Activated CD8-positive, alpha-beta memory T cell treated with anti-CD3 and anti-CD28 coated beads, Interleukin-2, amount 50 U/mL, for 1 hour (primary cell): Measurements from ENCODE around the gene CCDC86.
A peak's percentile ranks its signal among the peaks of the same experiment; 100 is the strongest.
"Not testable (repeated sequence)": the region's sequence is repeated elsewhere in the genome, so short reads cannot be mapped to it uniquely, and the experiment has no call there.

ENCODE experiments used
- DNase-seq: peaks from one replicate; pipeline ENCODE4 v3.0.0-alpha.2; 2020; ENCODE audit errors: extremely low read depth

CCDC86 gene, protein sequence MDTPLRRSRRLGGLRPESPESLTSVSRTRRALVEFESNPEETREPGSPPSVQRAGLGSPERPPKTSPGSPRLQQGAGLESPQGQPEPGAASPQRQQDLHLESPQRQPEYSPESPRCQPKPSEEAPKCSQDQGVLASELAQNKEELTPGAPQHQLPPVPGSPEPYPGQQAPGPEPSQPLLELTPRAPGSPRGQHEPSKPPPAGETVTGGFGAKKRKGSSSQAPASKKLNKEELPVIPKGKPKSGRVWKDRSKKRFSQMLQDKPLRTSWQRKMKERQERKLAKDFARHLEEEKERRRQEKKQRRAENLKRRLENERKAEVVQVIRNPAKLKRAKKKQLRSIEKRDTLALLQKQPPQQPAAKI

GRCh38 chr11:60841797-60842667, at the start of gene CCDC86:
Gene CCDC86 (plus strand): TSS chr11:60842113. CDS start chr11:60842125, 12 bp downstream.
- peak; percentile 95 for DNase-seq

- no peak for DNase-seq
Measured at GRCh38 chr11:60792521-60792920, 49.4 kb upstream of the CCDC86 start.

- no peak for DNase-seq
Measured at GRCh38 chr11:60795291-60795690, 46.6 kb upstream of the CCDC86 start.

DNA sequence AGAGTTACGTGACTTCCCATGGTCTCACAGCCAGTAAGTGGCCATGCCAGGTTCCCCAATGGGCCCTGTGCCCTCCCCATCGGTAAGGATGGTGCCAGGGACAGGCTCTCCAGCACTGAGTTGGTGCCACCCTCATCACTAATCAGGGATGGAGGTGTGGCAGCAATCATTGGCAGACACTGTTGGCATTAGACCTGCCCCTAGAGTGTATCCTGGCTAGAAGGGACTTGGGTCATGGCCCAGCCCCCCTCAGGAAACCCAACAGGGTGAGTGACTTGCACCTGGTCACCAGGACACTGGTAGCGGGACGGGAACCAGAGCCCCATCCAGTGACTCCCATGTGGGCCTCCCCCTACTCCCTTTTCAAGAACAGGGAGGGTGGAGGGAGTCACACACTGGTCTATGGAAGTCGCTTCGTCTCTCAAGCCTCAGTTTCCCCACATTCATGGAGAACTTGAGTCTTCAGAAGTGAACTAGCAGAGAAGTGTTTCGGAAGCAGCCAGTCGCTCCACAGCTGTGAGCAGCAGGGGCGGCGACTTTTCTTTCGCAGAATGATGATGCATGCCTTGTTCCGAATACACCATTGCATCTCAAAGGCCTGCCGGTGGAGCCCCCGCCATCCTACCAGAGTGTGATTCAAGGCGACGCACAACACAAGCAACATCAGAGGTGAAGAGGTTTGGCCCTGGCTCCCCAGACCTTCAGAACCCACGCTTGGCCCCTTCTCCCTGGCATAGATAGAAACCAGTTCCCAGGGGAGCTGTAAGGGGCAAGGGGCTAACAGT, 43.9 kb upstream of the CCDC86 start:
- DNase-seq = no peak

DNA sequence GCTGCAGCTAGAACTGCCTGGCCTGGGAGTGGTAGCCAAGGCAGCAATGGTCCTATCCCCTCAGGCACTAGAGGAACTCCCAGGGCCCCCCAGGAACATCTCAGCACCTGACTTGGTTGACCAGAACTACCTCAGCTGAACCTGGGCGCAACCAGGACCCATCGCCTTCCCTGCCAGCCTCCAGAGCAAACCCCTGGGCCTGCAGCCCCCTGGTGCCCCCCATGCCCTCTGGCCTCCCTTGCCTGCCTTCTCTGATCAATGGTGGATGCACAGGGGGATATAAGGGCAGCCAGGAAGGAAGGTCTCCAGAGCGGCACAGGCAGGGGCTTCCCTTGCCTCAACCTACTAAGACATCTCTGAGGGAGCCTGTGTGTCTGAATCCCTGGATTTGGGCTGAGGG, 43.3 kb upstream of the CCDC86 start:
- DNase-seq = no peak

GRCh38 chr11:60801194-60801593, 40.7 kb upstream of the CCDC86 start:
- no peak for DNase-seq

DNA sequence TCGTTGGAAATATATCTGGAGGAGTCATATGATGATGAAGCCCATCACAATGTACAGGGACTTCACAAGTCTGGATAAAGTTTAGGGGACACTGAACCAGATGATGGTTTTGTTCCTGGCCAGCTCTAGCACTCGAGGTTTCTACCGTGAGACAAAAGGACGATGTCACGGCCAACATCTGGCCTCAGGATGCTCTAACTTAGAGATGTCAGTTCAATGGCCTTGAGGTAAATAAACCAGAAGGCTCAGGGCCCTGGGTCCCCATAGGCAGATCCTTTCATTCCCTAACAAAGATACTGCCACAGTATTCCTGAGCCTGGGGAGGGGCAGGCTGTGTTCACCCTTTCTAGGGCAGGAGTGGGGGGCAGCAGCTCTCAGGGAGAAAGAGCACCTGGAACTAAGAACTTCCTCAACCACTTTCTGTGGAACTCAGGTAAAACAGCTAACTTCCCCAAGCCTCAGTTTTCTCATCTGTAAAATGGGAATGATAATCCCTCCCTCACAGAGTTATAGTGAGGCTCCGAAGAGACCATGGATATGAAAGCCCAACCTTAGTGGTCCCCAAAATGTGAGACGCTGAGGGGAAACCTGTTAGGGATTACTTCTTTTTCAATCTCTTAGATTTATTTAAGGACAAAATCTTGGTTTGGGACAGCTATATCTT, 38.5 kb upstream of the CCDC86 start:
- no peak for DNase-seq

DNA sequence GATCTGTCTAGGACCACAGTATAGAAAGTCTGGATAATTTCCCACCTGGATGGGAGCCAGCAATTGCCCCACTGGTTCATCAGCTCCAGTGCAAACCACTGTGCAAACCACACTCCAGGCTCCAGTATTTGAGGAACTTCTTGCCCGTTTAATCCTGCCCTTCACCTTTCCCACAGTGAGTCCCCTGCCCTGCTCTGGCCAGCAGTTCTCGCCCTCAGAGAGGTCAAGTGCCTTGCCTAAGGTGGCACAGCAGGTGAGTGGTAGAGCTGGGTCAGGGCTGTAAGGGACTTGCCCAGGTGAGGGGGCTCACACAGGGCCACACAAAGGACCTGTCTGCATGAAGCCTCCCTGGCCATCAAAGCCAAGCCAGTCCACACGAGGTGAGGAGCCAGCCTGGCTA, 32.7 kb upstream of the CCDC86 start:
- DNase-seq = no peak

GRCh38 chr11:60809691-60810090, 32.2 kb upstream of the CCDC86 start:
- DNase-seq = no peak

DNA sequence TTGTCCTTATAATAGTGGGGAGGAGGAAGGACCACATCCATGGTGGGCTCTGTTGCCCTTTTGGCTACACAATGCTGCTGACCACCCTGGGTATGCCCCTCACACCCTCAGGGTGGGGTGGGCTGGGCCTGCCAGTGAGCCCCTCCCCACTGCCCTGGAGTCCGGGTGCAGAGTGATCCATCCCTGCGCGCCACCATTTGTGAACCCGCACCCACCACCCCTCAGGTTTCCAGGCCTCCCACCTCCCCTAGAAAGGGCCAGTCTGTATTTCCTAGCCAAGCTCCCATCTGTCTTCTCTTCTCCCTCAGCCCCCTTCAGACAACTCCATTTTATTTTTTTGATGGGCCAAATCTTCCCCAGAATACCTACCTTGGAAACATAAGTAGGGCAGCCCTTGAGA, 31.8 kb upstream of the CCDC86 start:
- no peak for DNase-seq

DNA sequence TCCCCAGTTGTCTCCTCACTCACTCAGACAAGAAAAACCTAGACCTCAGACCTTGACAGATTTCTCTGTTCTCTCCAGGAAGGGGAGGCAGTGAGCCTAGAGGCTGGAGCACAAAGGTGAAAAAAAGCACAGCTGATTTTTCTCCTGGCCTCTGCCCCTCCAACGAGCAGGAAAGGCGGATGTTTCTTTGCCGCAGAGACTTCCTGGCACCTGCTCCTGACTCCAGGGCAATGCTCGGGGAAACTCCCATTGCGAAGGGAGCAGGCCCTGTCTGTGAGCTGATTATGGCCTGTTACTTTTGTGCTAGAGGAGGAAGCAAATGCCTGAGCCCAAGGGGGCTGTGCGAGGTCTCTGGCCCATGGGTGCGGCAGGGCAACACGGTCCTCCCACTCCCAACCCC, 31.3 kb upstream of the CCDC86 start:
- no peak for DNase-seq

DNA sequence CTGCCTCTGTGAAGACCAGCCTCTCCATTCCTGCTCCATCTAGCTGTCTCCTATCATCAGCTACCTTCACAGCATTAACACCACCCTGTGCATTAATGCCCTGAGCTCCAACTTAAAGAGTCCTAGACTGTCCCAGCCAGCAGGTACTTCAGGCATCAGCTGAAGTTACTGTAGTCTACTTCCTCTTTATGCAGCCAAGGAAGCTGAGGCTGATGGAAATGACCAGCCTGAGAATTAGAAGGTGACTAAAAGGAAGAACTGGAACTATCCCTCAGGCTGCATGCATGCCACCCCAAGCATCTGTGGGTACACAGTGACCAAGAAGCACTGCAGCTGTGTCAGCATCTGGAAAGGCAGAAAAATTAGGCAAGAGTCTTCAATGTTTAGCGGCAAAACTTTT, 28.6 kb upstream of the CCDC86 start:
- DNase-seq = no peak

GRCh38 chr11:60814112-60814511, 27.8 kb upstream of the CCDC86 start:
- DNase-seq = no peak

DNA sequence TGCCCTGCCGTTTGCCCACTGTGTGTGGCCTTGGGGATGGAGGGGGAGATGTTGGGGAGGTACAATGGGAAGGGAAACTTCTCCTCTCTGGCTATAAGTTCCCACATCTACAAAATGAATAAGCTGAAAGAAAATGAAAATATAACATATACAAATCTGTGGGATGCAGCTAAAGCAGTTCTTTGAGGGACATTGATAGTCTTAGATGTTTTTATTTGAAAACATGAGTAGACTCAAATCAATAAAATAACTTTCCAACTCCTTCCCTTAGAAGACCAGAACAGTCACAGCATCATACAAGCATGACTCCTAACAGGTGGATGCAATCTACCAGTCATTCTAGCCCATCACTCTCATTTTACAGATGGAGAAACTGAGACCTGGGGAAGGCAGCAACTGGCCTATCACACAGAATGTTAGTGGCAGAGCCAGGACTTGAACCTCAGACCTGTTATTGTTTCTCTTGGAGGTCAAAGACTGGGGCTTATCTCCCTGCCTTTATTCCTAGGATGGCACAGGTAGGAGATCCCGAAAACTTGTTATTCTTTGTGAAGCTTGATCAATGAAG, 25.2 kb upstream of the CCDC86 start:
- DNase-seq = no peak

- no peak for DNase-seq
Measured at GRCh38 chr11:60818057-60818456, 23.9 kb upstream of the CCDC86 start.

DNA sequence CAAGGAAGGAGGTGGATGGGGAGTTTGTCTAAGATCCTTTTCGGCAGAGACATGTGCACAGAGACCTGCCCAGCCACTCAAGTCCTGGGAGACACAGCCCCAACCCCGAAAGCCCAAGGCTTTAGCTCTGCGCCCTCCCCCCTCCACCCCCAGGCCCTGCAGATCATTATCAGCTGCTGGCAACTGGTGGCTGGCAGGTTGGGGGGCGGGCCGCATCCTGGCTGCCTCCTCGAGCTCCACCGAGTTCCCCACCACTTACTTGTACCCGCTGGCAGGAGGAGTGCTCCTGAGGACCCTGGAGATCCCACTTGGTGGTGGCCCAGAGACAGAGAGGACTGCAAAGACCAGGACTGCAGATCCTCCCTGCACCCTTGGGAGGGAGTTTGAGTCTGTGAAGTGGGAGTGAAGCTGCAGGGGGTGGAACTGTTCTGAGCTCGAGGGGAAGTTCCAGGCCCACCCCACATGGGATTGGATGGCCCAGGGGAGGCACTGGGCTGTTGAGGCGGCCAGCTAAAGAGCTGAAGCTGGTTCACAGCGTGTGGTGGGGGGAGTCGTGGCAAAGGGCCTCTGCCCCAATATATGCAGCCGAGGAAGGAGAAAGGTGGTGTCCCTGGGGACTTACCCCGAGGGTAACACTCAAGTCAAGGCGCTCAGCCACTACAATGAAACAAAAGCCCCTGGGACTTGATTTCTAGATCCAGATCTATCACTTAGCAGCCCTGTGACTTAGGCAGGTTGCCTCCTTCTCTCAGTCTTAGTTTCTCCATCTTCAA, 19.9 kb upstream of the CCDC86 start:
- no peak for DNase-seq

DNA sequence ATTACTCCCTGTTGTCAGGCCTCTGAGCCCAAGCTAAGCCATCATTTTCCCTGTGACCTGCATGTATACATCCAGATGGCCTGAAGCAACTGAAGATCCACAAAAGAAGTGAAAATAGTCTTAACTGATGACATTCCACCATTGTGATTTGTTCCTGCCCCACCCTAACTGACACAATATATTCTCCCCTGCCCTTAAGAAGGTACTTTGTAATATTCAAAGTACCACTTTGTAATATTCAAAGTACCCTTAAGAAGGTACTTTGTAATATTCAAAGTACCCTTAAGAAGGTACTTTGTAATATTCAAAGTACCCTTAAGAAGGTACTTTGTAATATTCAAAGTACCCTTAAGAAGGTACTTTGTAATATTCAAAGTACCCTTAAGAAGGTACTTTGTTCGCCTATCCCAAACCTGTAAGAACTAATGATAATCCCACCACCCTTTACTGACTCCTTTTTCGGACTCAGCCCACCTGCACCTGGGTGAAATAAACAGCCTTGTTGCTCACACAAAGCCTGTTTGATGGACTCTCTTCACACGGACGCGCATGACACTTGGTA, 18.1 kb upstream of the CCDC86 start:
- not testable (repeated sequence) for DNase-seq

DNA sequence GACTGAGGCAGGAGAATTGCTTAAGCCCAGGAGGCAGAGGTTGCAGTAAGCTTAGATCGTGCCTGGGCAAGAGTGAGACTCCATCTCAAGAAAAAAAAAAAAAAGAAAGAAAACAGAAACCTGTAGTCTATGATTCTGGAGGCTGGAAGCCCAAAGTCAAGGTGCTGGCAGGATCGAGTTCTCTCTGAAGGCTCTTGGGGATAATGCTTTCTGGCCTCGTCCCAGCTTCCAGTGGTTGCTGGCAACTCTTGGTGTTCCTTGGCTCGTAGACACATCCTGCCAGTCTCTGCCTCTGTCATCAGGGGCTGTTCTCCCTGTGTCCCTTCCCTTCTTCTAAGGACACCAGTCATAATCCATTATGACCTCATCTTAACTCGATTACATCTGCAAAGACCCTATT, 16.8 kb upstream of the CCDC86 start:
- no peak for DNase-seq

DNA sequence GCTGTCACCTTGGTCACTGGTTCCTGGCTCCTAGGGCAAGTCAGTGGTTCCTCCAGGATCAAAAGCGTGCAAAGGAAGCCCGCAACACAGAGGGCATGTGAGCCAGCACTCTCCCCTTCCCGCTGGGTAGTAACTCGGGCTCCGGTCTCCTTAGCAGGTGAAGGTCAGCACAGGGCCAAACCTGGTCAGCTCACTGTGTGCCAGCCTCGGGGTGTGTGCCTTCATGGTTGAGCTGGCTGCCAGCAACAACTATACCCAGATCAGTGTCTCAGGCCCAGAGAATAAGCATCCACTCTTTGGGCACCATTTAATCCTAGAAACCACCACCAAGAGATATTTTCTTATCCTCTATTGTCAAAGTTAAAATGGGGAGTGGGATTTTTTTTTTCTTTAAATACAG, 16.1 kb upstream of the CCDC86 start:
- DNase-seq = no peak

- no peak for DNase-seq
Measured at GRCh38 chr11:60830478-60831142, 11.3 kb upstream of the CCDC86 start.
